Measurements from ENCODE around the gene BRD1. TPM values are rescaled to one million over a fixed set of nuclear protein-coding genes. Genes with fewer than 3 reads are reported as not detected.

BRD1 gene
- total RNA-seq, 1 donor from 2014 or later = 14.9 TPM

GRCh38 chr22:49723478-49724029, 104.1 kb downstream of the BRD1 start:
- TF ChIP-seq, protein P1, sequence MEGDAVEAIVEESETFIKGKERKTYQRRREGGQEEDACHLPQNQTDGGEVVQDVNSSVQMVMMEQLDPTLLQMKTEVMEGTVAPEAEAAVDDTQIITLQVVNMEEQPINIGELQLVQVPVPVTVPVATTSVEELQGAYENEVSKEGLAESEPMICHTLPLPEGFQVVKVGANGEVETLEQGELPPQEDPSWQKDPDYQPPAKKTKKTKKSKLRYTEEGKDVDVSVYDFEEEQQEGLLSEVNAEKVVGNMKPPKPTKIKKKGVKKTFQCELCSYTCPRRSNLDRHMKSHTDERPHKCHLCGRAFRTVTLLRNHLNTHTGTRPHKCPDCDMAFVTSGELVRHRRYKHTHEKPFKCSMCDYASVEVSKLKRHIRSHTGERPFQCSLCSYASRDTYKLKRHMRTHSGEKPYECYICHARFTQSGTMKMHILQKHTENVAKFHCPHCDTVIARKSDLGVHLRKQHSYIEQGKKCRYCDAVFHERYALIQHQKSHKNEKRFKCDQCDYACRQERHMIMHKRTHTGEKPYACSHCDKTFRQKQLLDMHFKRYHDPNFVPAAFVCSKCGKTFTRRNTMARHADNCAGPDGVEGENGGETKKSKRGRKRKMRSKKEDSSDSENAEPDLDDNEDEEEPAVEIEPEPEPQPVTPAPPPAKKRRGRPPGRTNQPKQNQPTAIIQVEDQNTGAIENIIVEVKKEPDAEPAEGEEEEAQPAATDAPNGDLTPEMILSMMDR (IDR thresholded peaks at IDR 0.05; ENCODE audit: borderline replicate concordance) = no peak
- no peak for DNase-seq
- H3K36me3 ChIP-seq = no peaks in the 10 kb centered on the region
- H3K4me3 ChIP-seq = no peak overlapping the region
- no peak overlapping the region for H3K27ac ChIP-seq (replicated peaks)
- intact Hi-C loops (cut with micrococcal nuclease) = no loop called here
- peaks cover 14% of the 10 kb centered on the region for H3K4me1 ChIP-seq
- H3K9me3 ChIP-seq (replicated peaks) = no peaks in the 10 kb centered on the region
- H3K27me3 ChIP-seq (ENCODE audit: low read depth) = peaks cover 86% of the 10 kb centered on the region

Other genes with a start within 250 kb of the BRD1 start
- gene ZBED4, start 26.0 kb upstream of the BRD1 start, total RNA-seq = 4.1 TPM
- gene ALG12, start 90.6 kb upstream of the BRD1 start, total RNA-seq = 17.0 TPM
- 25.5 TPM for gene CRELD2, start 90.8 kb upstream of the BRD1 start, total RNA-seq
- 57.1 TPM for gene PIM3, start 132.9 kb upstream of the BRD1 start, total RNA-seq
- not detected for gene IL17REL, start 184.9 kb upstream of the BRD1 start, total RNA-seq
- not detected for gene TTLL8, start 230.4 kb upstream of the BRD1 start, total RNA-seq

All from left ventricle myocardium inferior (tissue), 1 donor.